Caco-2 (cell line): ENCODE measurements around the gene EN2. TPM values are rescaled to one million over a fixed set of nuclear protein-coding genes. Genes with fewer than 3 reads are reported as not detected.

Source experiments
- BruUV-seq: library from RNA; stranded (reverse); fragments of 400-500 nt; replicated peaks from 2 replicates; lab custom pipeline; 2021; lab: Mats Ljungman, UMichigan
- CTCF ChIA-PET: fragments of 300-600 bp; sonication (Branson Sonifier 250); formaldehyde crosslinking; loops from one replicate; lab custom pipeline; 2022; ENCODE audit warnings: antibody characterized with exemption; lab: Charles Lee
- POLR2A ChIA-PET: fragments of 300-600 bp; sonication (Branson Sonifier 250); formaldehyde crosslinking; loops from one replicate; lab custom pipeline; 2022; ENCODE audit warnings: antibody characterized with exemption; lab: Charles Lee
- DNase-seq, 2 experiments: peaks; one replicate each; pipeline versions ENCODE4 v3.0.0 to v3.0.0-alpha.2; 2020 to 2022
- H3K27me3 ChIP-seq: replicated peaks from 2 replicates; pipeline ENCODE4 v1.6.0; 2011; ENCODE audit warnings: low read length; ENCODE audit not compliant: control insufficient read depth, insufficient read depth
- H3K36me3 ChIP-seq: 2 replicates; pipeline ENCODE4 v1.5.1; 2011; ENCODE audit warnings: low read length; ENCODE audit not compliant: control insufficient read depth, insufficient read depth
- H3K4me1 ChIP-seq: fragments of 250-450 bp; sonication (Bioruptor Pico); 2 replicates; pipeline ENCODE4 v1.5.1; 2020; ENCODE audit warnings: mild to moderate bottlenecking
- H3K4me3 ChIP-seq: 2 replicates; pipeline ENCODE4 v1.5.1; 2011; ENCODE audit warnings: low read depth, mild to moderate bottlenecking, control low read depth, low read length
- H3K9me3 ChIP-seq: fragments of 250-450 bp; sonication (Bioruptor Pico); 2 replicates; pipeline ENCODE4 v1.5.1; 2020; ENCODE audit warnings: mild to moderate bottlenecking, moderate library complexity
- H3K27ac Mint-ChIP-seq: one replicate; pipeline ENCODE4 v1.8.0; 2022; ENCODE audit warnings: mixed read lengths; ENCODE audit not compliant: unreplicated experiment
- H3K27me3 Mint-ChIP-seq: one replicate; pipeline ENCODE4 v1.8.0; 2022; ENCODE audit warnings: mixed read lengths; ENCODE audit not compliant: insufficient read depth, unreplicated experiment
- H3K36me3 Mint-ChIP-seq: one replicate; pipeline ENCODE4 v1.8.0; 2022; ENCODE audit warnings: mild to moderate bottlenecking, mixed read lengths; ENCODE audit not compliant: insufficient read depth, unreplicated experiment
- H3K4me1 Mint-ChIP-seq: one replicate; pipeline ENCODE4 v1.8.0; 2022; ENCODE audit warnings: low read depth, mixed read lengths; ENCODE audit not compliant: unreplicated experiment
- H3K4me3 Mint-ChIP-seq: one replicate; pipeline ENCODE4 v1.8.0; 2022; ENCODE audit warnings: mild to moderate bottlenecking, moderate library complexity, mixed read lengths; ENCODE audit not compliant: unreplicated experiment
- H3K9me3 Mint-ChIP-seq: one replicate; pipeline ENCODE4 v1.8.0; 2022; ENCODE audit warnings: mixed read lengths; ENCODE audit not compliant: unreplicated experiment
- intact Hi-C: fragments of 100-400 bp; cut with micrococcal nuclease; formaldehyde crosslinking; loops from one replicate; pipeline ENCODE4 v1.10.0; 2022; ENCODE audit not compliant: unreplicated experiment
- total RNA-seq: library from RNA; stranded (reverse); gene quantifications from 2 replicates; pipeline ENCODE4 v1.2.3, GENCODE V29; 2022
- TF ChIP-seq, protein P1 (sequence below), 2 experiments: fragments of 200-600 bp in 1 of 2; IDR thresholded peaks; 1 replicate in 1 of 2; 2 replicates in 1 of 2; pipeline versions ENCODE4 v1.5.1 to v1.8.0; 2011 to 2022; ENCODE audit warnings: antibody characterized with exemption in 1 of 2, control low read depth in 1 of 2, inconsistent platforms in 1 of 2, low read depth in 1 of 2, low read length in 1 of 2, mild to moderate bottlenecking in 1 of 2, moderate library complexity in 1 of 2; ENCODE audit not compliant: insufficient read depth in 1 of 2, severe bottlenecking in 1 of 2, unreplicated experiment in 1 of 2

EN2 gene
- total RNA-seq, 1 experiment from 2014 or later, result 1.5 TPM

- Mint-ChIP-seq H3K4me3 (no peak overlapping the region), H3K27ac (no peak overlapping the region), H3K4me1 (no peaks in the 10 kb centered on the region), H3K9me3 (no peaks in the 10 kb centered on the region), H3K27me3 (peaks cover 33% of the 10 kb centered on the region), H3K36me3 (no peaks in the 10 kb centered on the region)
- Histone ChIP-seq H3K4me1 (0 out of 2 replicates have a peak, but pooled peaks cover 5% of the 10 kb centered on the region), H3K36me3 (no peaks in the 10 kb centered on the region), H3K4me3 (no peak overlapping the region), H3K9me3 (no peaks in the 10 kb centered on the region), H3K27me3 (no peaks in the 10 kb centered on the region)
- intact Hi-C loops, result no loop called here
- ChIA-PET CTCF (no interaction called here), POLR2A (no interaction called here)
- BruUV-seq, result no TSS peak
- no peak for DNase-seq
- TF ChIP-seq, protein P1, sequence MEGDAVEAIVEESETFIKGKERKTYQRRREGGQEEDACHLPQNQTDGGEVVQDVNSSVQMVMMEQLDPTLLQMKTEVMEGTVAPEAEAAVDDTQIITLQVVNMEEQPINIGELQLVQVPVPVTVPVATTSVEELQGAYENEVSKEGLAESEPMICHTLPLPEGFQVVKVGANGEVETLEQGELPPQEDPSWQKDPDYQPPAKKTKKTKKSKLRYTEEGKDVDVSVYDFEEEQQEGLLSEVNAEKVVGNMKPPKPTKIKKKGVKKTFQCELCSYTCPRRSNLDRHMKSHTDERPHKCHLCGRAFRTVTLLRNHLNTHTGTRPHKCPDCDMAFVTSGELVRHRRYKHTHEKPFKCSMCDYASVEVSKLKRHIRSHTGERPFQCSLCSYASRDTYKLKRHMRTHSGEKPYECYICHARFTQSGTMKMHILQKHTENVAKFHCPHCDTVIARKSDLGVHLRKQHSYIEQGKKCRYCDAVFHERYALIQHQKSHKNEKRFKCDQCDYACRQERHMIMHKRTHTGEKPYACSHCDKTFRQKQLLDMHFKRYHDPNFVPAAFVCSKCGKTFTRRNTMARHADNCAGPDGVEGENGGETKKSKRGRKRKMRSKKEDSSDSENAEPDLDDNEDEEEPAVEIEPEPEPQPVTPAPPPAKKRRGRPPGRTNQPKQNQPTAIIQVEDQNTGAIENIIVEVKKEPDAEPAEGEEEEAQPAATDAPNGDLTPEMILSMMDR (IDR thresholded peaks at IDR 0.05; ENCODE audit: insufficient read depth in 1 of 2, low read depth in 1 of 2, low read length in 1 of 2, severe bottlenecking in 1 of 2, unreplicated experiment in 1 of 2), result no peak
These were observed 54.4 kb downstream of the EN2 start for GRCh38 chr7:155512246-155512887.

GRCh38 chr7:155513543-155514285 lies 55.8 kb downstream of the EN2 start:
- H3K36me3 Mint-ChIP-seq, result no peaks in the 10 kb centered on the region
- H3K4me3 ChIP-seq, result no peak overlapping the region
- H3K4me3 Mint-ChIP-seq, result no peak overlapping the region
- DNase-seq, result no peak
- 0 out of 2 replicates have a peak, but pooled peaks cover 5% of the 10 kb centered on the region for H3K4me1 ChIP-seq
- H3K27me3 Mint-ChIP-seq, result peaks cover 34% of the 10 kb centered on the region
- no peaks in the 10 kb centered on the region for H3K9me3 ChIP-seq
- TF ChIP-seq, protein P1 (IDR thresholded peaks at IDR 0.05; ENCODE audit: insufficient read depth in 1 of 2, low read depth in 1 of 2, low read length in 1 of 2, severe bottlenecking in 1 of 2, unreplicated experiment in 1 of 2), result no peak
- intact Hi-C loops, result no loop called here
- BruUV-seq, result no TSS peak
- ChIA-PET CTCF (no interaction called here), POLR2A (no interaction called here)
- H3K36me3 ChIP-seq, result no peaks in the 10 kb centered on the region
- H3K27ac Mint-ChIP-seq, result no peak overlapping the region
- H3K9me3 Mint-ChIP-seq, result no peaks in the 10 kb centered on the region
- no peaks in the 10 kb centered on the region; the same call in 1 of the 2 replicates for H3K27me3 ChIP-seq
- H3K4me1 Mint-ChIP-seq, result no peaks in the 10 kb centered on the region

DNA sequence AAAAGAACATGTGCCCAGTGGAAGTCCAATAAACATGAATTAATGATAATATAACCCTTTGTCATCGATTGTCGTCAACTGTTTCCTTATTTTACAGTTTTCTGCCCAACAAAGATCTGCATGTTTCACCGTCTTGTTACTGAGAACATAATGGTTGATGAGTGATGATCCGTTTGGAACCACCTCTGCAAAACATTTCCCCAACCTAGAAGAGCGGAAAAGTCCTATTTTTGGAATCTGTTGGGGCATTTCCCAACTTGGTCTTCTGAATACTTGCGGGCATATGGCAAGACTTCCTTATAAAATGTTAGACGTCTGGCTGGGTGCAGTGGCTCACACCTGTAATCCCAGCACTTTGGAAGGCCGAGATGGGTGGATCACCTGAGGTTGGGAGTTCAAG lies 56.4 kb downstream of the EN2 start:
- Mint-ChIP-seq H3K27me3 (peaks cover 30% of the 10 kb centered on the region), H3K9me3 (no peaks in the 10 kb centered on the region), H3K4me1 (no peaks in the 10 kb centered on the region), H3K27ac (no peak overlapping the region), H3K4me3 (no peak overlapping the region), H3K36me3 (no peaks in the 10 kb centered on the region)
- no TSS peak for BruUV-seq
- TF ChIP-seq, protein P1 (IDR thresholded peaks at IDR 0.05; ENCODE audit: insufficient read depth in 1 of 2, low read depth in 1 of 2, low read length in 1 of 2, severe bottlenecking in 1 of 2, unreplicated experiment in 1 of 2), result no peak
- Histone ChIP-seq H3K36me3 (no peaks in the 10 kb centered on the region), H3K4me1 (0 out of 2 replicates have a peak, but pooled peaks cover 4% of the 10 kb centered on the region), H3K27me3 (no peaks in the 10 kb centered on the region; the same call in 1 of the 2 replicates), H3K9me3 (no peaks in the 10 kb centered on the region), H3K4me3 (no peak overlapping the region)
- DNase-seq, result no peak
- intact Hi-C loops, result no loop called here
- ChIA-PET CTCF (no interaction called here), POLR2A (no interaction called here)

Other genes starting within 250 kb of the EN2 start
- 60.1 and 62.8 TPM in 2 replicates for gene INSIG1, start 160.3 kb upstream of the EN2 start, total RNA-seq
- gene CNPY1, start 88.4 kb downstream of the EN2 start, total RNA-seq, result not detected in 2 replicates
- gene RBM33, start 186.5 kb downstream of the EN2 start, total RNA-seq, result 82.8 and 89.9 TPM in 2 replicates